Kidney epithelial cell (primary cell): ENCODE data around the gene ALOX12. TPM values are rescaled to one million over a fixed set of nuclear protein-coding genes. Genes with fewer than 3 reads are reported as not detected.

Experiments used
- DNase-seq: peaks from one replicate; pipeline ENCODE4 v3.0.0-alpha.2; 2010; ENCODE audit warnings: low read depth
- H3K27me3 ChIP-seq: 2 replicates; pipeline ENCODE4 v1.6.0; 2011; ENCODE audit warnings: low read length; ENCODE audit not compliant: control insufficient read depth, insufficient read depth
- H3K36me3 ChIP-seq: 2 replicates; pipeline ENCODE4 v1.5.1; 2011; ENCODE audit warnings: low read length; ENCODE audit not compliant: control insufficient read depth, insufficient read depth
- H3K4me3 ChIP-seq: 2 replicates; pipeline ENCODE4 v1.5.1; 2011; ENCODE audit warnings: low read depth, mild to moderate bottlenecking, control low read depth, low read length
- CTCF ChIP-seq: IDR thresholded peaks from 2 replicates; pipeline ENCODE4 v1.5.1; 2011; ENCODE audit warnings: mild to moderate bottlenecking, moderate library complexity, low read length, control low read depth, inconsistent platforms; ENCODE audit not compliant: insufficient read depth, poor library complexity, severe bottlenecking
- total RNA-seq: library from RNA; depleted of rRNA; stranded (reverse); fragments of >200 nt; gene quantifications from 2 replicates; pipeline ENCODE4 v1.2.3, GENCODE V29; 2015

The ALOX12 gene
- total RNA-seq, 1 donor from 2014 or later, result 1.4 TPM

GRCh38 chr17:7022781-7023571 is 27.1 kb downstream of the ALOX12 start, which contains the start of gene BCL6B:
TSS of gene BCL6B (plus strand) at chr17:7023050. CDS start at chr17:7023672, 622 bp downstream.
- DNase-seq, result no peak
- Histone ChIP-seq H3K36me3 (no peaks in the 10 kb centered on the region), H3K4me3 (no peak within 1 kb of the TSS), H3K27me3 (peaks cover 17% of the 10 kb centered on the region)
- TF ChIP-seq CTCF, result no peak

DNA sequence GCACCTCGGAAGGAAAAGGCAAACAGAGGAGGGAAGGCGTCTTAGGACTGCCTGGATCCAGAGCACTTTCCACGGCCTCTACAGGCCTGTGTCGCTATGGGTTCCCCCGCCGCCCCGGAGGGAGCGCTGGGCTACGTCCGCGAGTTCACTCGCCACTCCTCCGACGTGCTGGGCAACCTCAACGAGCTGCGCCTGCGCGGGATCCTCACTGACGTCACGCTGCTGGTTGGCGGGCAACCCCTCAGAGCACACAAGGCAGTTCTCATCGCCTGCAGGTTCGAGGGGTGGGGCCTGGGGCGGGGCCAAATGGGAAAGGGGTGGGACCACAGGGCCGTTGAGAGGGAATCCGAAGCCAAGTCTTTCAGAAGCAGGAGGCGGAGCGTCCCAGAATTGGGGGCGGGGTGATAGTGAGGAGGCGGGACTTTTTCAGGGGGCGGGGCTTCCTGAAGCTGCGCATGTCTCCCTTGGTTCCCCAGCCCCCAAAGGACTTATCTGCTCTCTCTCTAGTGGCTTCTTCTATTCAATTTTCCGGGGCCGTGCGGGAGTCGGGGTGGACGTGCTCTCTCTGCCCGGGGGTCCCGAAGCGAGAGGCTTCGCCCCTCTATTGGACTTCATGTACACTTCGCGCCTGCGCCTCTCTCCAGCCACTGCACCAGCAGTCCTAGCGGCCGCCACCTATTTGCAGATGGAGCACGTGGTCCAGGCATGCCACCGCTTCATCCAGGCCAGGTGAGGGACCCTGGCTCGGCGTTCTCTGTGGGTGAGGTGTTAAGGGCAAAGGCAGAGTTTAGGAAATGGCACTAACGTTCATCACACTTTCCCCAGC is 27.9 kb downstream of the ALOX12 start:
- peaks cover 17% of the 10 kb centered on the region for H3K27me3 ChIP-seq
- no peak for TF ChIP-seq CTCF
- no peaks in the 10 kb centered on the region for H3K36me3 ChIP-seq
- no peak overlapping the region for H3K4me3 ChIP-seq
- DNase-seq, result peak; percentile 51

DNA sequence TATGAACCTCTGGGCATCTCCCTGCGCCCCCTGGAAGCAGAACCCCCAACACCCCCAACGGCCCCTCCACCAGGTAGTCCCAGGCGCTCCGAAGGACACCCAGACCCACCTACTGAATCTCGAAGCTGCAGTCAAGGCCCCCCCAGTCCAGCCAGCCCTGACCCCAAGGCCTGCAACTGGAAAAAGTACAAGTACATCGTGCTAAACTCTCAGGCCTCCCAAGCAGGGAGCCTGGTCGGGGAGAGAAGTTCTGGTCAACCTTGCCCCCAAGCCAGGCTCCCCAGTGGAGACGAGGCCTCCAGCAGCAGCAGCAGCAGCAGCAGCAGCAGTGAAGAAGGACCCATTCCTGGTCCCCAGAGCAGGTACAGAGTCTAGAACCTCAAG is 28.5 kb downstream of the ALOX12 start:
- Histone ChIP-seq H3K27me3 (peaks cover 17% of the 10 kb centered on the region), H3K4me3 (no peak overlapping the region), H3K36me3 (no peaks in the 10 kb centered on the region)
- no peak for TF ChIP-seq CTCF
- DNase-seq, result no peak

DNA sequence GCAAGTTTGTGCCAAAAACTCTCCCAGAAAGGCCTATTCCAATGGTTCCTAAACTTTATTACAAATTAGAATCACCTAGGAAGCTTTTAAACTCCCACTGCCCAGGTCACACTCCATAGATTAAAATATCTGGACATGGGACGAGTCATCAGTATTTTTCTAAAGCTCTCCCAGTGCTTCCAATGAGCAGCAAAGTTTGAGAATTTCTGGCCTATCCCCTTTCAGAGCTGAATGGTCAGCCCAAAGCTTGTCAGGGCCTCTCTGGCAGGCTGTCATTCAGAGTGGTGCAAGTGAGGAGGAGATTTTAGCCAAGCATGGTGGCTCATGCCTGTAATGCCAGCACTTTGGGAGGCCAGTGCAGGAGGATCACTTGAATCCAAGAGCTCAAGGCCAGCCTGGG is 29.4 kb downstream of the ALOX12 start:
- DNase-seq, result no peak
- Histone ChIP-seq H3K27me3 (peaks cover 17% of the 10 kb centered on the region), H3K4me3 (no peak overlapping the region), H3K36me3 (no peaks in the 10 kb centered on the region)
- TF ChIP-seq CTCF, result no peak

GRCh38 chr17:7026471-7027115 is 30.7 kb downstream of the ALOX12 start:
- no peak overlapping the region for H3K4me3 ChIP-seq
- H3K36me3 ChIP-seq, result no peaks in the 10 kb centered on the region
- H3K27me3 ChIP-seq, result peaks cover 17% of the 10 kb centered on the region
- TF ChIP-seq CTCF, result no peak
- no peak for DNase-seq
